ENCODE results near the gene LRRC14B. TPM values are rescaled to one million over a fixed set of nuclear protein-coding genes. Genes with fewer than 3 reads are reported as not detected.
"Not testable (repeated sequence)": the region's sequence is repeated elsewhere in the genome, so short reads cannot be mapped to it uniquely, and the experiment has no call there.

The LRRC14B gene
- total RNA-seq, 2 experiments from 2014 or later, result 0.17 TPM; not detected in 1

- H3K9me3 Mint-ChIP-seq, result no peaks in the 10 kb centered on the region
- no peaks in the 10 kb centered on the region for H3K36me3 Mint-ChIP-seq (ENCODE audit: low read depth)
- peaks cover 13% of the 10 kb centered on the region for H3K4me1 Mint-ChIP-seq
- ChIA-PET POLR2A (no interaction called here), CTCF (interaction anchor here (2.7 kb wide), 1 partner anchor 10 kb away, joined by 6 read pairs; no protein-coding TSS in a partner anchor)
- H3K4me3 Mint-ChIP-seq, result no peak overlapping the region
- H3K27me3 Mint-ChIP-seq, result peaks cover 3% of the 10 kb centered on the region
- H3K27ac Mint-ChIP-seq, result peak overlapping the region; percentile 25
- no peak for DNase-seq
These were observed 1.9 kb downstream of the LRRC14B start for GRCh38 chr5:192970-193831.

GRCh38 chr5:194102-194501, 2.8 kb downstream of the LRRC14B start:
- H3K9me3 Mint-ChIP-seq, result no peaks in the 10 kb centered on the region
- H3K27me3 Mint-ChIP-seq, result peaks cover 3% of the 10 kb centered on the region
- no peak for DNase-seq
- H3K36me3 Mint-ChIP-seq (ENCODE audit: low read depth), result no peaks in the 10 kb centered on the region
- no peak overlapping the region for H3K27ac Mint-ChIP-seq
- ChIA-PET CTCF (interaction anchor here (0.6 to 1.2 kb wide), 2 partner anchors 10 to 76 kb away, joined by 3 to 8 read pairs; no protein-coding TSS in a partner anchor), POLR2A (no interaction called here)
- peaks cover 7% of the 10 kb centered on the region for H3K4me1 Mint-ChIP-seq
- H3K4me3 Mint-ChIP-seq, result no peak overlapping the region

GRCh38 chr5:194603-195209, 3.4 kb downstream of the LRRC14B start:
- peaks cover 7% of the 10 kb centered on the region for H3K4me1 Mint-ChIP-seq
- no peak overlapping the region for H3K27ac Mint-ChIP-seq
- no peak for DNase-seq
- ChIA-PET CTCF (interaction anchor here (0.6 to 1.2 kb wide), 4 partner anchors 9 to 75 kb away, joined by 3 to 8 read pairs (median 3); partner anchors contain the start of gene SDHA), POLR2A (no interaction called here)
- peaks cover 3% of the 10 kb centered on the region for H3K27me3 Mint-ChIP-seq
- no peak overlapping the region for H3K4me3 Mint-ChIP-seq
- no peaks in the 10 kb centered on the region for H3K36me3 Mint-ChIP-seq (ENCODE audit: low read depth)
- H3K9me3 Mint-ChIP-seq, result no peaks in the 10 kb centered on the region

GRCh38 chr5:195401-196160, 4.3 kb downstream of the LRRC14B start:
- ChIA-PET CTCF (interaction anchor here (0.7 to 0.9 kb wide), 2 partner anchors 8 to 23 kb away, joined by 3 read pairs; partner anchors contain the start of gene SDHA), POLR2A (no interaction called here)
- Mint-ChIP-seq H3K4me3 (no peak overlapping the region), H3K27ac (no peak overlapping the region), H3K4me1 (peaks cover 3% of the 10 kb centered on the region), H3K36me3 (ENCODE audit: low read depth) (no peaks in the 10 kb centered on the region), H3K27me3 (no peaks in the 10 kb centered on the region), H3K9me3 (no peaks in the 10 kb centered on the region)
- no peak for DNase-seq

- no peaks in the 10 kb centered on the region for H3K9me3 Mint-ChIP-seq
- POLR2A ChIA-PET, result no interaction called here
These were observed 5.1 kb downstream of the LRRC14B start for GRCh38 chr5:196350-196749.

GRCh38 chr5:197031-197430, 5.7 kb downstream of the LRRC14B start:
- DNase-seq; H3K4me3 Mint-ChIP-seq; H3K9me3 Mint-ChIP-seq; H3K4me1 Mint-ChIP-seq; CTCF ChIA-PET; POLR2A ChIA-PET; H3K27ac Mint-ChIP-seq; H3K27me3 Mint-ChIP-seq; H3K36me3 Mint-ChIP-seq (ENCODE audit: low read depth): not testable (repeated sequence)

More at GRCh38 chr5:196350-196749, 5.1 kb downstream of the LRRC14B start:
- DNase-seq, result no peak
- no peaks in the 10 kb centered on the region for H3K36me3 Mint-ChIP-seq (ENCODE audit: low read depth)
- no peak overlapping the region for H3K4me3 Mint-ChIP-seq
- no peaks in the 10 kb centered on the region for H3K27me3 Mint-ChIP-seq
- CTCF ChIA-PET, result no interaction called here
- no peak overlapping the region for H3K27ac Mint-ChIP-seq
- H3K4me1 Mint-ChIP-seq, result no peaks in the 10 kb centered on the region

- no peak for DNase-seq
- CTCF ChIA-PET, result no interaction called here
- Mint-ChIP-seq H3K36me3 (ENCODE audit: low read depth) (no peaks in the 10 kb centered on the region), H3K27me3 (no peaks in the 10 kb centered on the region), H3K27ac (no peak overlapping the region), H3K4me3 (no peak overlapping the region), H3K9me3 (no peaks in the 10 kb centered on the region), H3K4me1 (no peaks in the 10 kb centered on the region)
- POLR2A ChIA-PET, result no interaction called here
These were observed 6.7 kb downstream of the LRRC14B start for GRCh38 chr5:197892-198489.

- ChIA-PET POLR2A (no interaction called here), CTCF (no interaction called here)
- H3K9me3 Mint-ChIP-seq, result no peaks in the 10 kb centered on the region
- peak overlapping the region; percentile 27 for H3K27ac Mint-ChIP-seq
- H3K27me3 Mint-ChIP-seq, result no peaks in the 10 kb centered on the region
- no peak overlapping the region for H3K4me3 Mint-ChIP-seq
- DNase-seq, result no peak
- peaks cover 2% of the 10 kb centered on the region for H3K36me3 Mint-ChIP-seq (ENCODE audit: low read depth)
- no peaks in the 10 kb centered on the region for H3K4me1 Mint-ChIP-seq
These were observed 7.4 kb downstream of the LRRC14B start for GRCh38 chr5:198516-199196.

GRCh38 chr5:199197-199949, 8.1 kb downstream of the LRRC14B start:
- POLR2A ChIA-PET, result no interaction called here
- H3K36me3 Mint-ChIP-seq (ENCODE audit: low read depth), result peaks cover 5% of the 10 kb centered on the region
- H3K9me3 Mint-ChIP-seq, result no peaks in the 10 kb centered on the region
- no peak overlapping the region for H3K27ac Mint-ChIP-seq
- CTCF ChIA-PET, result no interaction called here
- no peak overlapping the region for H3K4me3 Mint-ChIP-seq
- no peaks in the 10 kb centered on the region for H3K4me1 Mint-ChIP-seq
- no peaks in the 10 kb centered on the region for H3K27me3 Mint-ChIP-seq
- DNase-seq, result no peak

- ChIA-PET POLR2A (no interaction called here), CTCF (no interaction called here)
- Mint-ChIP-seq H3K36me3 (ENCODE audit: low read depth) (peaks cover 8% of the 10 kb centered on the region), H3K4me1 (no peaks in the 10 kb centered on the region), H3K27me3 (no peaks in the 10 kb centered on the region), H3K9me3 (no peaks in the 10 kb centered on the region), H3K27ac (no peak overlapping the region), H3K4me3 (no peak overlapping the region)
- no peak for DNase-seq
These were observed 8.8 kb downstream of the LRRC14B start for GRCh38 chr5:199950-200645.

- H3K4me1 Mint-ChIP-seq, result no peaks in the 10 kb centered on the region
- no peak overlapping the region for H3K27ac Mint-ChIP-seq
- ChIA-PET POLR2A (no interaction called here), CTCF (interaction anchor here (1.3 kb wide), 1 partner anchor 10 kb away, joined by 3 read pairs; the partner anchor contains the start of gene LRRC14B)
- no peak for DNase-seq
- H3K27me3 Mint-ChIP-seq, result no peaks in the 10 kb centered on the region
- no peak overlapping the region for H3K4me3 Mint-ChIP-seq
- no peaks in the 10 kb centered on the region for H3K9me3 Mint-ChIP-seq
- H3K36me3 Mint-ChIP-seq (ENCODE audit: low read depth), result peaks cover 10% of the 10 kb centered on the region
These were observed 9.7 kb downstream of the LRRC14B start for GRCh38 chr5:200985-201384.
